Hepatic stellate cell (primary cell): Measurements from ENCODE around the gene SERINC5.
"Not testable (repeated sequence)": the region's sequence is repeated elsewhere in the genome, so short reads cannot be mapped to it uniquely, and the experiment has no call there.

Experiments used
- DNase-seq: peaks from one replicate; pipeline ENCODE4 v3.0.0; 2011; ENCODE audit warnings: low spot score

Gene SERINC5

DNA sequence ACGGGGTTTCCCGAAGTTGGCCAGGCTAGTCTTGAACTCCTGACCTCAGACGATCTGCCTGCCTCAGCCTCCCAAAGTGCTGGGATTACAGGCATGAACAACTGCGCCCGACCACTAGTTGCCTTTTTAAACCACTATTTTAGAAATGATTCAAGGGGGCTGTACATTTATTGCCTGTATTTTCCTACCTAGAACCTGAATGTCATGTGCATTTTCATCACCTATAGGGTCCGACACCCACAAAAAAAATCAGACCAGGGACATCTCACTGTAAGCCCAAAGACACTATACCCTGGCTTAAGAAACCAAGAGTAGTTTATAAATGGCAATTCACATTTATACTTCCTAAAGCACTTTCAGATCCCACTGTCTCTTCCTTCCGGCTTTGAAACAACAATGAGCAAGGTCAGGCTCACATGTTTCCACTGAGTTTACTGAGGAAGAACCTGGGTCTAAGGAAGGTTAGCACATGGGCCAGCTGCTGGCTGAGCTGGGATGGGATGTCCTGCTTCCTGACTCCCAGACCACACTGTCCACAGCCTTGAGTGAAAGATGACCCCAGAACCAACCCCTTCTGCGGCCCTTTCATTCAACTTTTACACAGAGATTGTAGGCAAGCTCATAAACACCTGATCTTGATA is 87.3 kb downstream of the SERINC5 start:
- no peak for DNase-seq

DNA sequence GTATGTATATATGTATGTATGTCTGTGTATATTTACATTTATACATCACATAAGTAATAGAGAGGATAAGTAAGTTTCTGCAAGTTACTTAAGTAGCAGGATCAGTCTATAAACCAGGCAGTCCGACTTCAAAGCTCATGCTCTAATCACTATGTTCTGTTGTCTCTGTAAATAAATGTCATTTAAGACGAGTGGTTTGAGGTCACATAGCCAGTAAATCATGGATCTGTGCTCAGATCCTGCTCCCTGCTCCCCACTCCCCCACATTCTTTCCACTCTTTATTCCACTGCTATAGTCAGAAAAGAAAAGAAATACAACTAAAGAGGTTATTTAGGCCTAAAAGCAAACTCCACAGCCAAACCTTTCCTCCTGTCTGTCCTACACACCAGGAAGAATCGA is 90.4 kb downstream of the SERINC5 start:
- no peak for DNase-seq

DNA sequence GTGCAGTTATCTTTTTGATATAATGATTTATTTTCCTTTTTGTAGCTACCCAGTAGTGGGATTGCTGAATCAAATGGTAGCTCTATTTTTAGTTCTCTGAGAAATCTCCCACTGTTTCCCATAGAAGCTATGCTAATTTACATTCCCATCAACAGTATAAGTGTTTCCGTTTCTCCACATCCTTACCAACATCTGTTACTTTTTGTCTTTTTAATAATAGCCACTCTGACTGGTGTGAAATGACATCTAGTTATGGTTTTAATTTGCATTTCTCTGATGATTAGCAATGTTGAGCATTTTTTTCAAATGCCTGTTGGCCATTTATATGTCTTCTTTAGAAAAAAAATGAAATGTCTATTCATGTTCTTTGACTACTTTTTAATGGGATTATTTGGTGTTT is 94.7 kb downstream of the SERINC5 start:
- DNase-seq, result no peak

DNA sequence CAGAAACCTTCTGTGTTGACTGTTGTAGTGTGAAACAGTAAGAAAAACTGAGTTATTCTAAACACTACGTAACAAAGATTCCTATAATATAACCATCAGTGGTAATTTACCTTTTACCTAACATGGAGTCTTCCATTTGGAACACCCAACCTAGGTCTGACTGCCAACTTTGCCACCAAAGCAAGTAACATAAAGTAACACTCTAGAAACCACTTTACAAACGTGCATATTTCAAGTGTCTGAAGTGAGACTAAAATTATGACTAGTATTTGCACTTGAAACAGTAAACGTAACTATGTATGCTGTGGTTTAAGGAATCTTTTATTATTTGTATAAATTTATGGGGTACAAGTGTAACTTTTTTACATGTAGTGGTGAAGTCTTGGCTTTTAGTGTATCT is 95.6 kb downstream of the SERINC5 start:
- DNase-seq, result no peak

DNA sequence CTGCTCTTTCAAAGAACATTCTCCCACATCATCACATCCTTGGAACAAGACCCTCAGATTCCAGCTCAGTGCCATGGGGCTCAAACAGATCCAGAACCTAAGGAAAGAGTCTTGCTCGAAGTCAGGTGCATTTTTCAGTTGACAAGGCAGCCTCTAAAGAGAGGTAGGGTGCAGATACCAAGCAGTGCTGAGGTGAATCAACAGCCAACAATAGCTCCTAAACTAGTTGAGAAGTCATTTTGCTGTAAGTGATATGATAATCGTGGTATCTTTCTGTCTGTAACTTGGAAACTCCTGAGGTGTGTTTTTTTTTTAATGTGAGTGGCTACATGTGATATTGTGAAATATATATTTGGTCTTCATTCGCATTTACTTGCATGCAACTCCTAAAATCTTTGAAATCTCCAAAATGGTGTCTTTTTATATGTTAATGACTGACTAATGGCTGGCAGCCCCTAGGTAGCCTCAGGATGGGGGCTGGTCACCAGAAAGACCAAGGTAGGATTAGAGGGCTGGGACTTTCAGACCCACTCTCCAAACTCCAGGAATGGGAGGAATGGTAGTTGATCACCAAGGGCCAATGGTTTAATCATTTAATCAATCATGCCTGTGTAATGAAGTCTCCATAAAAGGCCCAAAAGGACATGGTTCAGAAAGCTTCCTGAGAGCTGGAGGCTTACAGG is 96.6 kb downstream of the SERINC5 start:
- no peak for DNase-seq

DNA sequence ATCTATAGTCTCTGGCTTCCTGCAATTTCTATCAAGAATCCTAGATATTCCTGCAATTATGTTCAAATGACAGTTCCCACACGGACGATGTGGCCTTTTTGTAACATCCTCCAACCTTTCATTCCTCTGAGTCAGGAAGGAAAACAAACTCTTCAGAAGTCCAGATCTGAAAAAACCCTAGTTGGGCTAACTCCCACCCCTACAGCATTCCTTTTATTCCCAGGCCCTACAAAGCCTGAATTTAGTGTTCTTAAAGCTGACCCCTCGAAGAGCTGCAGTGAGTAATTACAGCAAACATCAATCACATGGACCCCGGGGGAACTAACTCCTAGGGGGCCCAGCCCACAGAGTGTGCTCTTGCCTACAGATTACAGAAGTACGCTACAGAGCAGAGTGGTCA is 99.7 kb downstream of the SERINC5 start:
- peak; percentile 9 for DNase-seq

DNA sequence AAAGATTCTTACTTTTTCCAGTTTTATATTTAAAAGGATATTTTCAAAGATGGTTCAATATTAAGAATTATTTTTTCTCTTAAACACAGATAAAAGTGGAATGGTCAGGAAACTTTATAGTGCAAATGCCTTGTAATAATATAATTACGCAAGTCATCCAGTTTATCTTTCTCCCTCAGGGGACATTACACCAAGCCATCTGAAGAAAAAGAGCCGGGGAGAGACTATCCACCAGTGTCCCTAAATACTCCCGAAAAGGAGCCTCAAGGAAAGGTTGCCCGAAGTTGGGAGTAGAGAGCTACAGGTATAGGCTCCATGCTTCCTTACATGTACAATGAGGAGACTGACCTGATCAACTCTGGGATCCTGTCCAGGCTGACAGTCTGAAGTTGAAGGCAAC is 101.1 kb downstream of the SERINC5 start:
- no peak for DNase-seq

DNA sequence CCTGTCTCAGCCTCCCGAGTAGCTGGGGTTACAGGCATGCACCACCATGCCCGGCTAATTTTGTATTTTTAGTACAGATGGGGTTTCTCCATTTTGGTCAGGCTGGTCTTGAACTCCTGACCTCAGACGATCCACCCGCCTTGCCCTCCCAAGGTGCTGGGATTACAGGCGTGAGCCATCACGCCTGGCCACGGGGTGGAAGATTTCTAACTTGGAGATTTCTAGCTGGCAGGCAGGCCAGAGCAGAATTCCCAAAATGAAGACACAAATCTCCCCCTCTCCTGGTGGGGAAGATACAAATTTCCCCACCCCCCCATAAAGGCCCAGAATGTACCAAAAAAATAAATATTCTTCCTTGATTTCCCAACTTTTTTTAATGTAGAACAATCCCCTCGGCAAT is 101.6 kb downstream of the SERINC5 start:
- DNase-seq, result not testable (repeated sequence)

DNA sequence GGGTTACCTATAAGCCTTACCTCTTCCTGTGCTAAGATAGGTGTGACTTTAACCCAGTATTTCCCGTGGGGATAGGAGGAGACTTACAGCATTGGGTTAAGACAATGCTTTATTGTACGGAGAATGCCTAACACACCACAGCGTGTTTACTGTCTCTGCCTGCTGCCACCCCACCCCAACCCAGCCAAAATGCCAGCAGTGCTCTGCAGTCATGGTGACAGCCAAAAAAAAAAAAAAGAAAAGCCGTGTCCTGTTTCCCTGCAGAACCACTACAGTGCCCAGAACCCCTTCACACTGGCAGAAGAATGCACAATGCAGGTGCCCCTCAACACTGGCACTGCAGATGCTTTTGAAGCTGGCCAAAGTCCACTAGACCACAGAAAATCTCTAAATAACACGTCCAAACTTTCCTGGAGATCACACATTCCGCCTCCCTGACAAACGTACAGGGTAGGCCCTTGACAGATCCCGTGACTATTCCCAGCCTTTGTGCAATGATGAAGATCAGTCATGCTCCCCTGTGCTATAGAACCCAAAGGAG is 102.2 kb downstream of the SERINC5 start:
- DNase-seq, result no peak

DNA sequence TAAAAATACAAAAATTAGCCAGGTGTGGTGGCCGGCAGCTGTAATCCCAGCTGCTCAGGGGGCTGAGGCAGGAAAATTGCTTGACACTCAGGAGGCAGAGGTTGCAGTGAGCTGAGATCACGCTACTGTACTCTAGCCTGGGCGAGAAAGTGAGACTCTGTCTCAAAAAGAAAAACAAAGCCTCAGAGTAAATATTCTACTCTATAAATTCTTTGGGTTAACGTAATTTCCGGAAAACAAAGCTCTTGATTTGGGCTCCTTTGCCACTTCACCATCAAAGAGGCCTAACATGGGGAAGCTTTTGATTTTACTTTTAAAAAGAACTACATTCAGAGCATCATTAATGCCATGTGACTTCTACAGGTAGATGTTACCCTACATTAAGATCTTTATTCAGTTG is 103.1 kb downstream of the SERINC5 start:
- no peak for DNase-seq

DNA sequence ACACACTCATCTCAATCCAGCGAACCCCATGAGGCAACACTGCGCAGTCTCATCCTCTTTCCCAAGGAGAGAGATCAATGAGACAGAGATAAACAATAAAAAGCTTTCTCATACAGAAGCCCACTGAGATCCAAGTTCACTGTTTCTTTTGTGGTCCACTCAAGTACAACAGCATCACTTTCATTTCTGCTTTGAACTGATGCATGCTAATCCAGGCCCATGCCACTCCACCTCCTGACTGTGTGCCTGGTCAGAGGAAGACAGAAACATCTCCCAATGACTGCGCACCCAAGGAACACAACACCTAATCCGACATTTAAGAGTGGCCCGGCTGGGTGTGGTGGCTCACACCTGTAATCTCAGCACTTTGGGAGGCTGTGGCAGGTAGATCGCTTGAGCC is 104.0 kb downstream of the SERINC5 start:
- DNase-seq, result no peak

DNA sequence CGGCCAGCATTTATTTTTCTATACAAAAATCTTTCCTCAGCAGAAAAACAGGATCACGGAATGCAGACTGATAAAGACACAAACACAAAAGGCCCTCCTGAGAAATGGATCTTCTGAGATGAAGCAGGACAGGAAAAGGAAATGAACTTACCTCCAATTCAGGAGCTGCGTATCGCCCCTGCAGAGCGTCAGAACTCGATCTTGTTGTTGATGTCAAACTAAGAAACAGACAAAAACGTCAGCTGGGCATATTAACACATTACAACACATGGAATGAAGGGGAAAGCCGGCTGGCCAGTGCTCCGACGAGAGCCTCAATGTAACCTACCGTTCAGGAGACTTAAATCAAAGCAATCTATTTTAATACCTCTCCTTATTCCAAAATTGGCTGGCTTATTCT is 105.1 kb downstream of the SERINC5 start:
- no peak for DNase-seq

DNA sequence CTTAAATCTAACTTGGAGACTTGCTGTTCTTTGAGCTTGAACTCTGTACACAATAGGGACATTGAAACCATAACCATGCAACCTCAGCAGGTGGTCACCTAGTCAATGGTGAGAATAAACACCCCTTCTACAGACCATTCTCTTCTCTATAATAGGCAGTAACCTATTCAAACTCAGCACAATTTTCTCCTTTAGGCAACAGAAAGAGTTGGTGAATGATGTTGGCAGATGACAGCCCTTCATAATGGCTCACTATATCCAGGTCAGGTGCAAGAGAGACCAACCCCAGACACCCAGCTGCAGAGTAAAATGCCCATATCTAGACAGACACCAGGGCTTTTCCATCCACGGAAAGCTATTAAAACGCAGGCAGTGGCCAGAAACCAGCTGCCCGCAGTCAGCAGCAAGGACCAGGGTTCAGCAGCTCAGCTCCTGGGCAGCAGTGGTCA is 106.7 kb downstream of the SERINC5 start:
- no peak for DNase-seq

DNA sequence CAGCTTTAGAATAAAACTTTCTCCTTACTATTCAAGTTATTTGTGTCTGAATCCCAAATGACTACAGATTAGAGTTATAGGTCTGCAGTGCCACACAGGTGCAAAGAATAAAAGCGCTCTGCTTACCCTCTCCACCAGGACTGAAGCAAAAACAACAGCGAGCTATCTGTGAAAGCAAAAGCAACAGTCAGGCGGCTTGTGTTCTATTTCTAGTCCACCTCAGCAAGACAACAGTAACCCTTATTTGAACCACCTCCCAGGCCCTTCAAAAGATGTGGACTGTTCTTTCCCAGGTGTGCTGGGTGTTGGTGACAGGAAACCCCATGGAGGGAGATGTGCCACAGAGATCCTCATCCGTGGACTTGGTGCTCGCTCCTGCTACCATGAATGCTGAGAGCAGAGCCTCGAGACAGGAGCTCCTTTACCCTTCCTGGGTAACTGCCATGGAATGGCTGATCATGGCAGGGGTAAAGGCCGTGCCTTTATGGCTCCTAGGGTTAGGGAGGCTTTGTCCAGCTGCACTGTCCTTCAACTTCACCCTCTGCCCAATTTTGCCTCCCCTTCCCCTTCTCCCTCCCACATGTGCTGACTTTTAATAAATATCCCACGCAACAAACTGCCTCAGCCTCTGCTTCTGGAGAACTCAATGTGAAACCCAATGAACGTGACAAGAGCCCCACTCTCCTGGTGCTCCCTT is 108.6 kb downstream of the SERINC5 start:
- DNase-seq, result no peak

DNA sequence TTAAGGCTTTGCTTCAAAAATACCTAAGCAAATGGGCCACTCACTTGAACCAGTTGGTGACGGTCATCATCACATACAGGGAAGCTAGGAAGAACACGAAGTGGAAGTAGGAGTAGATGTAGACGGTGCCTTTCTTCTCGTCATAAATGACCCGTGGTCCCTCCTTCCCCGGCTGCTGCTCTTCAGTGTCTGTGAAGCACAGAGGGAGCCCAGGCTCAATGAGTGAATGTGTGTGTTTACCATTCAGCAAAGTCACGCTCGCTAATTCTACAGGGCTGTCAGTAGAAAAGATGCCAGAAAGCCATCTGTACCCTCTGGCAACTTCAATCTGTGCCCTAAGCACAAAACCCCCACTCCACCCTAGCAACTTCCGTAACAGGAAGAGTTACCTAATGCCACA is 109.8 kb downstream of the SERINC5 start:
- DNase-seq, result no peak

DNA sequence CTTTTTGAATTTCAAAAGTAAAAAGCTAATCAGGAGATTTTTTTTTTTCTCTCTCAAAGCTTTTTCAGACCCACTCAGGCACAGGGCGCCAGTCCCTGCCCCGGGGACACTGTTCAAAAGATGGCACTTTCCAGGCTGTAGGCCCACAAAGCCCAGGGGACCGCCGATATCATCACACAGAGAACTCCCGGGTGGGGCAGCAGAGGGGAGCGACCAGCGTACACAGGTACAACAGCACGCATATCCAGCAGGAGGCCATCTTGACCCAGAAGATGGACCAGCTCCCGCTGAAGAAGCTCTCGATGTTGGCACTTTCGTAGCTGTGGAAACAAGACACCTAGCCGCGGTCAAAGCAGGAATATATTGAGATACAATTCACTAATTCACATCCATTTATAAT is 112.4 kb downstream of the SERINC5 start:
- DNase-seq, result no peak

DNA sequence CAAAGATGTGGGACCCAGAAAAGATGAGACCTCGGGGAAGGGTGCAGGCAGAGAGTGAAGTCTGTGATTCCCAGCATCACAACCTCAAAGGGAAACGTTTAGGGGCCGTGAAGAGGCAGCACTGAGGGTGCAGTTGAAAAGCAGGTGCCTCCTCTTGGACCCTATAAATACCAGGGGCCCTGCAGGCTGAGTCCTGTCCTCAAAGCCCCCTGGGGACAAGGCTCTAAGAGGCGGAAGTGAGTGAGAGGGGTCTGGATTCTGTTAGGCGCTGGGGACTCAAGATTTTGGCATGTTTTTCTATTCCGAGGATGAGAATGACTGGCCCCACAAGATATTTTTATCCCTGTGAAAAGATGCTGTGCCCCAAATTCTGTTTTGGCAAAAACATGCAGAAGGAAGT is 112.9 kb downstream of the SERINC5 start:
- DNase-seq, result no peak

DNA sequence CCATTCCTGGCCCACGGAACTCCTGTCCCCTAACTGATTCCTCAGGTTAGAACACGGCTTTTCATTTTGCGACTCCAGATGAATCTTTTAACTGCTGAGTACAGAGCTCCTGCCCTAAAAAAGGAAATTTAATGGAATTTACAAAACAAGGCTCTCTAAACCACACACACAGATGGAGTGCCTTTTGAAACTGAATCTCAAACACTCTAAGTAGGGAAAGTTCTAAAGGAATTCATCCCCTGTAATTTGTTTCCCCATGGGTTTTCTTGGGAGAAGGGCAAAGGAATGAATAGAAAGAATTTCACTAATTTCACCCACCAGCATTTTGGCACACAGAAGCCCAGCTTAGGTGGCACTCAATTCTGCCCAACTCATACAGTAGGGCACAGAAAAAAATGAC is 114.2 kb downstream of the SERINC5 start:
- no peak for DNase-seq

DNA sequence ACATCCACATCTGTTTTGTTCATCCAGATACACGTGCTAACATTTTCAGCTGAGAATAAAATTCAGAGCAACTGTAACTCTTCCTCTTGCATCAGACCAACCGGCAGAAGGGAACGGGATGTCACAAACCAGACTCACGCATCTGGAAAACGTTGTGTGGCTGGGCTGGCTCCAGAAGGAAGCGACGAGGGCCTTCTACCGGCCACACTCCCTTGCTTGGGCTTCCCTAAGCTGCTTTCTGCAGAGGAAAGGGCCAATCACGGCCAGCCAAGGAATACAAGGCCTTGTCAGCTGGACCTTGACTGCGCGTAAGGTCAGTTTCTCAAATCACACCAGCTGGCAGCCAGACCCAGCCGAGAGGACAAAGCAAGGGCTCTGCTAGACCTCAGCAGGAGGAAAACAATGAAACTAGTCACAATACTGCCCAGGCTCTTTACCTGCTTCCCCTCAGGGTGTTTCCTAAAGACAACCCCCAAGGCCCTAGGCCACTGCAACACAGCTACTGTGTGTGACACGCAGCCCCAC is 114.6 kb downstream of the SERINC5 start:
- peak; percentile 9 for DNase-seq

DNA sequence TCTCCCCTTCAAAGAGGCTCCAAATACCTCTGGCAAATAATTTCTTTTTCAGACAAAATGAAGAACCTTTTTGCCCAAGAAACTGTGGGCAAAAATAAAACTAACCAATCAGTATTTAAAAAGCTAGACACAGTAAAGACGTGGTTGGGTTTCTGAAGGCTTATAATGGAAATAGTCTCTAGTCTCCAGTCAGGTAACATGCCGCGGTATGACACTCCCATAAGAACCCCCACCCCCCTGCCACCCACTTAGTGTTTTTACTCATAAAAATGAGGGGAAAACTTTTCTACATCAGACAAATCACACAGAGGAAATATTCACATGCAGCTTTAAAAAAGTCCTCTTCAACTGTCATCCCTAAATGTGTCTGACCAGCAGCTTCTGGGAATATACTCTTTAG is 115.4 kb downstream of the SERINC5 start:
- DNase-seq, result no peak

DNA sequence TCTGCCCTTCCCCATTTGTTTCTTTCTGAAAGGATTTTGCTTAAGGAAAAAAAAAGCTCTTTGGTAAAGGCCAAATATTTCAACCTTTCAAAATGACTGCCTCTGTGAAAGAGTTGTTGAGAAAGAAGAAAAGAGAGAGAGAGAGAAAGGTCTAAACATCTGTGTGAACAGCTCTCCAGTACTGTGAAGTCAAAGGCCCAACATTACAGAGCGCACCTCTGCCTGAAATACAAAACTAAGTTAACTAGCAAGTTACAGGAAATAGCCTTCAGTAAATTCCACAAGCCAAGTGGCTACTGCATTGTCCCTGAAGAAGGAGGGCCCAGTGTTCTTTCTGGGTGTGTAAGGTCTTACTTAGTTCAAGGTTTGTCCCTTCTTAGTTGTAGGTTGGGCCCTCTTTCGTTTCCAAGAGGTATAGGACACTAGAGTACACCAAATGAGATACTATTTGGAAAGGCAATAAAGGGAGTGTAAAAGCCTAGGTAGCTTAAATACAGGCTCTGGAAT is 116.3 kb downstream of the SERINC5 start:
- DNase-seq, result no peak

DNA sequence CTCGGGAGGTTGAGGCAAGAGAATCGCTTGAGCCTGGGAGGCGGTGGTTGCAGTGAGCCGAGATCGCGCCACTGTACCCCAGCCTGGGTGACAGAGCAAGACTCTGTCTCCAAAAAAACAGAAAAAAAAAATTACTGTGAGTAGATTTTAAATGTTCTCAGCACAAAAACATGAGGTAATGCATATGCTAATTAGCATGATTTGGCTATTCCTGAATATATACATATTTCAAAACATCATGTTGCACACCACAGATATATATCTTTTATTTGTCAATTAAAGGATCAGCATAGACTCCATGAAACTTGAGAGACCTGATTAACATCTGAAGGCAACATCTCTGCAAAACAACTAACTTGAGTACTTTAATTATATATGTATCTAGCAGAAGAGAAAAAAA is 117.4 kb downstream of the SERINC5 start:
- DNase-seq, result no peak

DNA sequence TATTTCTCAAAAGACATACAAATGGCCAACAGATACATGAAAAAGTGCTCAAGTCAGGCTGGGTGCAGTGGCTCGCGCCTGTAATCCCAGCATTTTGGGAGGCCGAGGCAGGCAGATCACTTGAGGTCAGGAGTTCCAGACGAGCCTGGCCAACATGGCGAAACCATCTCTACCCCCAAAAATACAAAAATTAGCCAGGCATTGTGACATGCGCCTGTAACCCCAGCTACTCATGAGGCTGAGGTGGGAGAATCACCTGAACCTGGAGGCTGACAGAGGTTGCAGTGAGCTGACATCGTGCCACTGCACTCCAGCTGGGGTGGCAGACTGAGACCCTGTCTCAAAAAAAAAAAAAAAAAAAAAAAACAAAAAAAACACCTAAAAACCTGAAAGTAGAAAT is 119.0 kb downstream of the SERINC5 start:
- DNase-seq, result not testable (repeated sequence)
